ENCODE measurements around the gene TTLL3. TPM values are rescaled to one million over a fixed set of nuclear protein-coding genes. Genes with fewer than 3 reads are reported as not detected.
"Not testable (repeated sequence)": the region's sequence is repeated elsewhere in the genome, so short reads cannot be mapped to it uniquely, and the experiment has no call there.

Gene TTLL3
- total RNA-seq, 1 donor from 2014 or later: 13.6 TPM

GRCh38 chr3:9769426-9770275 lies 40.4 kb upstream of the TTLL3 start, which contains the start of gene CAMK1:
Gene CAMK1 (minus strand): TSS chr3:9769947. CDS start chr3:9767749, 2,198 bp downstream.
- H3K36me3 ChIP-seq (ENCODE audit: control insufficient read depth in 3 of 3, insufficient read depth in 3 of 3, low read length in 3 of 3): peaks cover 0 to 6% (median 2%) of the 10 kb centered on the region in 3 donors
- H3K27me3 ChIP-seq (ENCODE audit: control insufficient read depth in 3 of 3, insufficient read depth in 3 of 3, low read length in 3 of 3): peaks cover 0 to 12% (median 4%) of the 10 kb centered on the region in 3 donors
- H3K27ac ChIP-seq (ENCODE audit: low read depth, low read length): peak within 1 kb of the TSS; percentile 79
- peaks cover 20 to 34% (median 30%) of the 10 kb centered on the region in 3 donors for H3K4me1 ChIP-seq (ENCODE audit: control insufficient read depth in 3 of 3, insufficient read depth in 3 of 3, low read length in 3 of 3)
- H3K9ac ChIP-seq (ENCODE audit: low read depth in 1 of 3, low read length in 3 of 3): peak within 1 kb of the TSS; percentile 35 to 78 (median 76)
- peak within 1 kb of the TSS; percentile 67 to 77 (median 72) for H3K4me3 ChIP-seq (ENCODE audit: low read length in 3 of 3)
- H3K9me3 ChIP-seq (ENCODE audit: control insufficient read depth in 3 of 3, low read length in 3 of 3): no peaks in the 10 kb centered on the region

GRCh38 chr3:9770276-9770812 lies 39.7 kb upstream of the TTLL3 start:
- peak overlapping the region; percentile 79 for H3K27ac ChIP-seq (ENCODE audit: low read depth, low read length)
- peaks cover 0 to 12% (median 4%) of the 10 kb centered on the region in 3 donors for H3K27me3 ChIP-seq (ENCODE audit: control insufficient read depth in 3 of 3, insufficient read depth in 3 of 3, low read length in 3 of 3)
- no peaks in the 10 kb centered on the region for H3K9me3 ChIP-seq (ENCODE audit: control insufficient read depth in 3 of 3, low read length in 3 of 3)
- H3K36me3 ChIP-seq (ENCODE audit: control insufficient read depth in 3 of 3, insufficient read depth in 3 of 3, low read length in 3 of 3): peaks cover 0 to 5% (median 2%) of the 10 kb centered on the region in 3 donors
- H3K4me3 ChIP-seq (ENCODE audit: low read length in 3 of 3): peak overlapping the region; percentile 67 to 77 (median 72)
- peaks cover 20 to 34% (median 30%) of the 10 kb centered on the region in 3 donors for H3K4me1 ChIP-seq (ENCODE audit: control insufficient read depth in 3 of 3, insufficient read depth in 3 of 3, low read length in 3 of 3)
- H3K9ac ChIP-seq (ENCODE audit: low read depth in 1 of 3, low read length in 3 of 3): peak overlapping the region; percentile 35 to 78 (median 76)

GRCh38 chr3:9771007-9771406 lies 39.1 kb upstream of the TTLL3 start:
- H3K9me3 ChIP-seq (ENCODE audit: control insufficient read depth in 3 of 3, low read length in 3 of 3); H3K27ac ChIP-seq (ENCODE audit: low read depth, low read length); H3K36me3 ChIP-seq (ENCODE audit: control insufficient read depth in 3 of 3, insufficient read depth in 3 of 3, low read length in 3 of 3); H3K9ac ChIP-seq (ENCODE audit: low read depth in 1 of 3, low read length in 3 of 3); H3K4me3 ChIP-seq (ENCODE audit: low read length in 3 of 3): not testable (repeated sequence)
- Histone ChIP-seq H3K4me1 (ENCODE audit: control insufficient read depth in 3 of 3, insufficient read depth in 3 of 3, low read length in 3 of 3) (peaks cover 20 to 34% (median 30%) of the 10 kb centered on the region in 3 donors), H3K27me3 (ENCODE audit: control insufficient read depth in 3 of 3, insufficient read depth in 3 of 3, low read length in 3 of 3) (peaks cover 0 to 12% (median 4%) of the 10 kb centered on the region in 3 donors)

- H3K4me1 ChIP-seq (ENCODE audit: control insufficient read depth in 3 of 3, insufficient read depth in 3 of 3, low read length in 3 of 3): peaks cover 3 to 13% (median 5%) of the 10 kb centered on the region in 3 donors
- H3K9ac ChIP-seq (ENCODE audit: low read depth in 1 of 3, low read length in 3 of 3): no peak overlapping the region
- no peak overlapping the region for H3K4me3 ChIP-seq (ENCODE audit: low read length in 3 of 3)
- H3K36me3 ChIP-seq (ENCODE audit: control insufficient read depth in 3 of 3, insufficient read depth in 3 of 3, low read length in 3 of 3): peaks cover 13 to 20% (median 19%) of the 10 kb centered on the region in 3 donors
- H3K27me3 ChIP-seq (ENCODE audit: control insufficient read depth in 3 of 3, insufficient read depth in 3 of 3, low read length in 3 of 3): no peaks in the 10 kb centered on the region
- no peak overlapping the region for H3K27ac ChIP-seq (ENCODE audit: low read depth, low read length)
- H3K9me3 ChIP-seq (ENCODE audit: control insufficient read depth in 3 of 3, low read length in 3 of 3): no peaks in the 10 kb centered on the region
Observed at GRCh38 chr3:9776896-9777693, 33.0 kb upstream of the TTLL3 start.

GRCh38 chr3:9777694-9778021 lies 32.4 kb upstream of the TTLL3 start:
- Histone ChIP-seq H3K27me3 (ENCODE audit: control insufficient read depth in 3 of 3, insufficient read depth in 3 of 3, low read length in 3 of 3) (no peaks in the 10 kb centered on the region), H3K4me1 (ENCODE audit: control insufficient read depth in 3 of 3, insufficient read depth in 3 of 3, low read length in 3 of 3) (peaks cover 3 to 13% (median 5%) of the 10 kb centered on the region in 3 donors), H3K9ac (ENCODE audit: low read depth in 1 of 3, low read length in 3 of 3) (no peak overlapping the region), H3K36me3 (ENCODE audit: control insufficient read depth in 3 of 3, insufficient read depth in 3 of 3, low read length in 3 of 3) (peaks cover 16 to 24% (median 21%) of the 10 kb centered on the region in 3 donors), H3K27ac (ENCODE audit: low read depth, low read length) (no peak overlapping the region), H3K9me3 (ENCODE audit: control insufficient read depth in 3 of 3, low read length in 3 of 3) (no peaks in the 10 kb centered on the region), H3K4me3 (ENCODE audit: low read length in 3 of 3) (no peak overlapping the region)

GRCh38 chr3:9778143-9779074 lies 31.7 kb upstream of the TTLL3 start:
- H3K4me1 ChIP-seq (ENCODE audit: control insufficient read depth in 3 of 3, insufficient read depth in 3 of 3, low read length in 3 of 3): peaks cover 3 to 13% (median 5%) of the 10 kb centered on the region in 3 donors

GRCh38 chr3:9779075-9779593 lies 30.9 kb upstream of the TTLL3 start:
- no peak overlapping the region for H3K27ac ChIP-seq (ENCODE audit: low read depth, low read length)
- no peaks in the 10 kb centered on the region for H3K9me3 ChIP-seq (ENCODE audit: control insufficient read depth in 3 of 3, low read length in 3 of 3)
- no peak overlapping the region for H3K4me3 ChIP-seq (ENCODE audit: low read length in 3 of 3)
- no peaks in the 10 kb centered on the region for H3K27me3 ChIP-seq (ENCODE audit: control insufficient read depth in 3 of 3, insufficient read depth in 3 of 3, low read length in 3 of 3)
- no peak overlapping the region for H3K9ac ChIP-seq (ENCODE audit: low read depth in 1 of 3, low read length in 3 of 3)
- peaks cover 22 to 33% (median 28%) of the 10 kb centered on the region in 3 donors for H3K36me3 ChIP-seq (ENCODE audit: control insufficient read depth in 3 of 3, insufficient read depth in 3 of 3, low read length in 3 of 3)
- H3K4me1 ChIP-seq (ENCODE audit: control insufficient read depth in 3 of 3, insufficient read depth in 3 of 3, low read length in 3 of 3): peaks cover 3 to 13% (median 5%) of the 10 kb centered on the region in 3 donors

More at GRCh38 chr3:9778143-9779074, 31.7 kb upstream of the TTLL3 start:
- no peak overlapping the region for H3K9ac ChIP-seq (ENCODE audit: low read depth in 1 of 3, low read length in 3 of 3)
- H3K27ac ChIP-seq (ENCODE audit: low read depth, low read length): no peak overlapping the region
- H3K4me3 ChIP-seq (ENCODE audit: low read length in 3 of 3): no peak overlapping the region
- H3K27me3 ChIP-seq (ENCODE audit: control insufficient read depth in 3 of 3, insufficient read depth in 3 of 3, low read length in 3 of 3): no peaks in the 10 kb centered on the region
- H3K36me3 ChIP-seq (ENCODE audit: control insufficient read depth in 3 of 3, insufficient read depth in 3 of 3, low read length in 3 of 3): peaks cover 16 to 28% (median 24%) of the 10 kb centered on the region in 3 donors
- H3K9me3 ChIP-seq (ENCODE audit: control insufficient read depth in 3 of 3, low read length in 3 of 3): no peaks in the 10 kb centered on the region

GRCh38 chr3:9779721-9780457 lies 30.2 kb upstream of the TTLL3 start:
- Histone ChIP-seq H3K4me3 (ENCODE audit: low read length in 3 of 3) (no peak overlapping the region), H3K9me3 (ENCODE audit: control insufficient read depth in 3 of 3, low read length in 3 of 3) (no peaks in the 10 kb centered on the region), H3K4me1 (ENCODE audit: control insufficient read depth in 3 of 3, insufficient read depth in 3 of 3, low read length in 3 of 3) (peaks cover 3 to 13% (median 5%) of the 10 kb centered on the region in 3 donors), H3K9ac (ENCODE audit: low read depth in 1 of 3, low read length in 3 of 3) (no peak overlapping the region), H3K27me3 (ENCODE audit: control insufficient read depth in 3 of 3, insufficient read depth in 3 of 3, low read length in 3 of 3) (no peaks in the 10 kb centered on the region), H3K27ac (ENCODE audit: low read depth, low read length) (no peak overlapping the region), H3K36me3 (ENCODE audit: control insufficient read depth in 3 of 3, insufficient read depth in 3 of 3, low read length in 3 of 3) (peaks cover 23 to 37% (median 29%) of the 10 kb centered on the region in 3 donors)

Measured in skeletal muscle tissue (tissue), 4 donors.